Activated naive CD4-positive, alpha-beta T cell treated with anti-CD3 and anti-CD28 coated beads for 36 hours (primary cell): ENCODE measurements around the gene GLDN. TPM values are rescaled to one million over a fixed set of nuclear protein-coding genes. Genes with fewer than 3 reads are reported as not detected.

Experiments used
- CTCF ChIA-PET: fragments of 350-600 bp; sonication (Branson Sonifier 250); formaldehyde crosslinking; loops from one replicate; lab custom pipeline; 2021; ENCODE audit warnings: antibody characterized with exemption; lab: Charles Lee
- DNase-seq: peaks from one replicate; pipeline ENCODE4 v3.0.0-alpha.2; 2020
- H3K27ac Mint-ChIP-seq: one replicate; pipeline ENCODE4 v1.8.0; 2021; ENCODE audit warnings: mild to moderate bottlenecking, mixed read lengths
- H3K27me3 Mint-ChIP-seq: one replicate; pipeline ENCODE4 v1.8.0; 2021; ENCODE audit warnings: low read depth, mixed read lengths
- H3K36me3 Mint-ChIP-seq: one replicate; pipeline ENCODE4 v1.8.0; 2021; ENCODE audit warnings: low read depth, mixed read lengths
- H3K4me1 Mint-ChIP-seq: one replicate; pipeline ENCODE4 v1.8.0; 2021; ENCODE audit warnings: low read depth, mixed read lengths
- H3K4me3 Mint-ChIP-seq: one replicate; pipeline ENCODE4 v1.8.0; 2021; ENCODE audit warnings: mild to moderate bottlenecking, moderate library complexity, mixed read lengths
- H3K9me3 Mint-ChIP-seq: one replicate; pipeline ENCODE4 v1.8.0; 2021; ENCODE audit warnings: mixed read lengths
- intact Hi-C: fragments of 100-400 bp; cut with micrococcal nuclease; formaldehyde crosslinking; loops from one replicate; pipeline ENCODE4 v1.15.1; 2023
- total RNA-seq, 2 experiments: library from RNA; stranded (reverse); gene quantifications; one replicate each; pipeline ENCODE4 v1.2.3, GENCODE V29; 2021

The GLDN gene
- total RNA-seq, 2 experiments from 2014 or later: not detected

DNA sequence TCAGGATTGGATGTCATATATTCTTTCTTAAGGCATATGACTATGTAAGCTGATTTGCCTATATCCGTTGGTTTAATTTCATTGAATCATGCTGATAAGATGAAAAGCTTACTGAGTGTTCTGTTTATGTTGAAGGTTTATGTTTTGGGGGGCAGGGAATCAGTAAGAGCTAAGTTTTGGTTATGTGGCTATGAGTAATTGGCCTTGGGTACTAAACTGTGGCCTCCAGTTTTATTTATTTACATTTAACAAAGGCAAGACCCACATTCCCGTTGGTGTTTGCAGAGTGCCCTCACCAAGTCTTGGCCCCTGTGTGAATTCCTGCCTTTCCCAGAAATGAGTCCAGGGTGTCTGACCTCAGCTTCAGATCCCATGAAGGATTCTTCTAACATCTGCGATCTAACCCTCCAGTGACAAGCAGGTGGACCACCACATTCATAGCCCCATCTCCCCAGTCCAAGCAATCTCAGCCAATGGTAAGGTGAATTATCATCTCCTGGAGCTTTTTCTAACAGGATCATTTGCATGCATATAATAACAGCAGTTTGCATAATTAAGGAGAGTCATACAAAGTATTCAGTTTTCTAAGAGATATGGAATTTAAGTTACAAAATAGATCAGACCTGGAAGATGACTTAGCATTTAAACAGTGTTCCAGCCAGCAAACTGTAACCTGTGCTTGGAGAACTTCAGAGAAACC lies 27.4 kb downstream of the GLDN start:
- CTCF ChIA-PET: interaction anchor here (0.6 to 1.7 kb wide), 3 partner anchors 46 to 407 kb away, joined by 3 to 7 read pairs (median 4); no protein-coding TSS in a partner anchor
- no peaks in the 10 kb centered on the region for H3K36me3 Mint-ChIP-seq
- no peaks in the 10 kb centered on the region for H3K9me3 Mint-ChIP-seq
- intact Hi-C loops: no loop called here
- no peak overlapping the region for H3K4me3 Mint-ChIP-seq
- no peaks in the 10 kb centered on the region for H3K4me1 Mint-ChIP-seq
- H3K27me3 Mint-ChIP-seq: peaks cover 3% of the 10 kb centered on the region
- H3K27ac Mint-ChIP-seq: no peak overlapping the region
- DNase-seq: no peak

DNA sequence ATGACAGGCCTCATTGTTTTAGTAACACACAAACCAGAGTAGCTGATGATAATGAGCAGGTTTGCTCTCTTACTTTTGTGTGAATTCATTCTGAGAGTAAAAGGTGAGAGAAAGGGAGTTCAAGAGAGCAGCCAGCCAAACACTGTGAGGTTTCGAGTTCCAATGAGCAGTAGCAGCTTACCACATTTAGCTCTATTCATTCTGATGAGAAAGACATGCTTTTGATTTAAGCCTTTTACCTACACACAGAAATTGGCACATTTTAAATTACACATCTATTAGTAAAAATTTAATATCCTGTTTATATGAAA lies 28.0 kb downstream of the GLDN start:
- intact Hi-C loops: no loop called here
- Mint-ChIP-seq H3K36me3 (no peaks in the 10 kb centered on the region), H3K9me3 (no peaks in the 10 kb centered on the region), H3K27me3 (peaks cover 3% of the 10 kb centered on the region), H3K4me1 (no peaks in the 10 kb centered on the region), H3K27ac (no peak overlapping the region), H3K4me3 (no peak overlapping the region)
- CTCF ChIA-PET: interaction anchor here (0.7 to 1.7 kb wide), 2 partner anchors 206 to 407 kb away, joined by 3 to 7 read pairs; no protein-coding TSS in a partner anchor
- DNase-seq: no peak

DNA sequence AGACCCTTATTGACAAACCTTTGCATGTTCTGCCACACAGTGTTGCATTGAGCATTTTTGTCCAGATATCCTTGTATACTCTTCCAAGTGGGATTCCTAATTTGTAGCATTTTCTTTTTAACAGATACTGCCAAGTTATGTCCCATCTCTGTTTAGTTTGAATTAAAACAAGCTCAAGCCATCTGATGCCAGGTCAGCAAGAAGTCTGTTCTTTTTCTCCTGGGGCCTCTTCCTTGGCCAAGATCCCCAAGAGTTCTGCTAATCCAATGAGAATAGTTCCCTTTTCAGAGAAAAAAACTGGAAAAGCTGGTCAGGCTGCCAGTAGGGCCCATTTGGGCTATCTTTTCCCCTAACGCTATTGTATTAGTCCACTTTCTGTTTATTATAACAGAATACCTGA lies 29.8 kb downstream of the GLDN start:
- DNase-seq: no peak
- CTCF ChIA-PET: interaction anchor here (1.4 kb wide), 1 partner anchor 11 kb away, joined by 3 read pairs; no protein-coding TSS in a partner anchor
- Mint-ChIP-seq H3K27me3 (peaks cover under 1% of the 10 kb centered on the region), H3K27ac (no peak overlapping the region), H3K9me3 (no peaks in the 10 kb centered on the region), H3K36me3 (no peaks in the 10 kb centered on the region), H3K4me1 (no peaks in the 10 kb centered on the region), H3K4me3 (no peak overlapping the region)
- intact Hi-C loops: no loop called here

DNA sequence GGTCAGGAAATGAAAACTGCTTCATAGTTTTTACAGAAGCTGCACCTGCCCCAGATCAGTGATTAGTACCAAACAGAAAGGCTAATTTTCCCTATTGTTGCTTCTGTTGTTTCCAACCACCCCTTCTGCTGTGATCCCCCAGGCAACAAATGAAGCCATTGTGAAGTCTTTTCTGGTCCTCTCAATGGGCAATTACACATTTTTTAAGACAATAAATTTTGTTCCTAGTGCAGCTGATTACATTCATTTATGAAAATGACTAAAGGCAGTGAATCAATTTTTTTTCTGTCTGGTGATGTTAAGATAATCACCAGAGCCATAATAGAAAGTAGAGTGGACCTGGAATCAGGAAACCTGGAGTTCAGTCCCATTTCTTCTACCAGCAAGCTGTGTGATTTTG lies 32.7 kb downstream of the GLDN start:
- Mint-ChIP-seq H3K27ac (no peak overlapping the region), H3K9me3 (no peaks in the 10 kb centered on the region), H3K4me1 (no peaks in the 10 kb centered on the region), H3K27me3 (no peaks in the 10 kb centered on the region), H3K36me3 (no peaks in the 10 kb centered on the region), H3K4me3 (no peak overlapping the region)
- DNase-seq: no peak
- intact Hi-C loops: no loop called here
- CTCF ChIA-PET: no interaction called here

DNA sequence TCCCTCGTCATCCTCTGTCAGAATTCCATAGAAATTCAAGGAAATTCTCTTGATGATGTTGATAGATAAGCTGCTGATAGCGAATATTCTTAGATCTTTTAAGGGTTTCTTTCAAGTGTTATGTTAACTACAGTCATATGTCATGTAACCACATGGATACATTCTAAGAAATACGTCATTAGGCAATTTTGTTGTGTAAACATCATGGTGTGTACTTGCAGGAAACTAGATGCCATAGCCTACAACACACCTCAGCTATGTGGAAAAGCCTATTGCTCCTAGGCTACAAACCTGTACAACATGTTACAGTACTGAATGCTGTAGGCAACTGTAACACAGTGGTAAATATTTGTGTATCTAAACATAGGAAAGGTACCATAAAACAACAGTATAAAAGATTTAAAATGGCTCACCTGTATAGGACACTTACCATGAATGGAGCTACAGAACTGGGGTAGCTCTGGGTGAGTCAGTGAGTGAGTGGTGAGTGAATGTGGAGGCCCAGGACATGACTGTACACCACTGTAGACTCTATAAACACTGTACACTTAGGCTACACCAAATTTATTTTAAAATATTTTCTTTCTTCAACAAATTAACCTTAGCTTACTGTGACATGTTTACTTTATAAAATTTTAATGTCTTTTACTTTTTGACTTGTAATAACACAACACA lies 34.6 kb downstream of the GLDN start:
- Mint-ChIP-seq H3K27me3 (no peaks in the 10 kb centered on the region), H3K4me1 (no peaks in the 10 kb centered on the region), H3K9me3 (no peaks in the 10 kb centered on the region), H3K27ac (no peak overlapping the region), H3K4me3 (no peak overlapping the region), H3K36me3 (no peaks in the 10 kb centered on the region)
- CTCF ChIA-PET: interaction anchor here (1.7 kb wide), 1 partner anchor 213 kb away, joined by 5 read pairs; no protein-coding TSS in a partner anchor
- intact Hi-C loops: no loop called here
- no peak for DNase-seq

DNA sequence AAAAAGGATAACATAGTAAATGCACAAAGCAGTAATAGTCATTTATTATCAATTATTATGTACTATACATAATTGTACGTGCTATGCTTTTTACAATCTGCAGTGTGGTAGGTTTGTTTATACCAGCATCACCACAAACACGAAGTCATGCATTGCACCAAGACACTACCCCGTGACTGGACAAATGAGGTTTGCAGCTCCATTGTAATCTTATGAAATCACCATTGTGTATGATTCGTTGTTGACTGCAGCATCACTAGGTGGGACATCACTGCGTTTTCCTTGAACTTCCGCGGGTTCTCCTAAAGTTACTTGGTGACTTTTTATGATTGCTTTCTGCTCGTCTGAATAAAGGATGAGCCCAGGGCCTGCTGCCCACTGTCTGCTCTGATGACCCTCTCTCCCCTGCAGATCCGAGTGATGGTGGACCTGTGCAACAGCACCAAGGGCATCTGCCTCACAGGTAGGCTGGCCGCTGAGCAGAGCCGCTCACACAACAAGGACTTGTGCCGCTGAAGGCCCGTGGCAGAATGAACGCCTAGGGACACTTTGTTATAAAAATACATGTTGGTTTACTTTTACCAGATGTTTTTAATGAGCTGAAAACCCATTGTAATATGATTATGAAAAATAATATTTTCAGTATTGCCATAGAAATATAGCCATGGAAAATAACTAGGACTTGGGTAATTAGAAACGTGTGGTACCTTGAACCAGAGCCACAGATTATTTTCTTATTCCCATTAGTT lies 35.8 kb downstream of the GLDN start:
- H3K36me3 Mint-ChIP-seq: no peaks in the 10 kb centered on the region
- no peak overlapping the region for H3K4me3 Mint-ChIP-seq
- intact Hi-C loops: no loop called here
- H3K27me3 Mint-ChIP-seq: peaks cover 8% of the 10 kb centered on the region
- CTCF ChIA-PET: interaction anchor here (1.7 kb wide), 1 partner anchor 214 kb away, joined by 5 read pairs; no protein-coding TSS in a partner anchor
- no peaks in the 10 kb centered on the region for H3K4me1 Mint-ChIP-seq
- no peaks in the 10 kb centered on the region for H3K9me3 Mint-ChIP-seq
- H3K27ac Mint-ChIP-seq: no peak overlapping the region
- no peak for DNase-seq

DNA sequence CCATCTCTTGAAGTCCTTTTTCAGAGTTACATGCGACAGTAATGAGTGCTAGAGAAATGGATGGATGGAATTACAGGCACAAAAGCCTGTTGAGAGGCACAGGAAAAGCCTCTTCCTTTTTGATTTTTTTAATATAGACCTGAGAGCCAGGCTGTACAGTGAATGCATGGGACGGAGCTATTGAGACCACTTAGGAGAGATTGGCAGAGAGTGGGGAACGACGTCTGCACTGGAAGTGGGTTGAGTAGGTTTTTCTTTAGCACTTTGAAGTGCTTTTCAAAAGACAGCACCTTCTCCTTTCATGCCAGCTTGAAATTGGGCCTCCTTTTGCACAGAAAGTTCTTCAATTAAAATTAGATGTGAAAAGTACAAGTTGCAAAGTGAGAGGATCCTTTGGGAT lies 37.0 kb downstream of the GLDN start:
- Mint-ChIP-seq H3K4me1 (no peaks in the 10 kb centered on the region), H3K36me3 (no peaks in the 10 kb centered on the region), H3K4me3 (no peak overlapping the region), H3K27ac (no peak overlapping the region), H3K9me3 (no peaks in the 10 kb centered on the region), H3K27me3 (peaks cover 15% of the 10 kb centered on the region)
- CTCF ChIA-PET: interaction anchor here (0.9 to 1.2 kb wide), 2 partner anchors 24 to 97 kb away, joined by 3 to 4 read pairs; no protein-coding TSS in a partner anchor
- no peak for DNase-seq
- intact Hi-C loops: no loop called here

DNA sequence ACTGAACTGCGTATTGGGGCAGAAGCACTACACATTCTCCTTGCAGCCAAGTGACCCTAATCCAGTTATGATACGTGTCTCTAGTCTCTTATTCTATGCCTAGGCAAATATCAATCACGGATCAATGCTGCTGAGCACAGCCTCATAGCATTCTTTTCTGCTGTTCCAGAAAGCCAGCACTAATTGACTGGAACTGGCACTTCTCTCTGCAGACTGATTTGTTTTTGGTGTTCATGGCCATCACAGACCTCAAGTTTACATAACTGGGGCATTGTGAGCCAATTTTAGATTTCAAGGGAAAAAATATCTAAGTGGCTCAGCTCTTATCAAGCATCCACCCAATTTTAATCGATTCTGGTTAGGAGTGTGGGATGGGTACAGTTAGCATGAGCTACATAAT lies 37.9 kb downstream of the GLDN start:
- Mint-ChIP-seq H3K9me3 (no peaks in the 10 kb centered on the region), H3K4me3 (no peak overlapping the region), H3K4me1 (no peaks in the 10 kb centered on the region), H3K27ac (no peak overlapping the region), H3K27me3 (peaks cover 17% of the 10 kb centered on the region), H3K36me3 (no peaks in the 10 kb centered on the region)
- DNase-seq: no peak
- intact Hi-C loops: no loop called here
- CTCF ChIA-PET: interaction anchor here (0.9 kb wide), 1 partner anchor 23 kb away, joined by 3 read pairs; no protein-coding TSS in a partner anchor

DNA sequence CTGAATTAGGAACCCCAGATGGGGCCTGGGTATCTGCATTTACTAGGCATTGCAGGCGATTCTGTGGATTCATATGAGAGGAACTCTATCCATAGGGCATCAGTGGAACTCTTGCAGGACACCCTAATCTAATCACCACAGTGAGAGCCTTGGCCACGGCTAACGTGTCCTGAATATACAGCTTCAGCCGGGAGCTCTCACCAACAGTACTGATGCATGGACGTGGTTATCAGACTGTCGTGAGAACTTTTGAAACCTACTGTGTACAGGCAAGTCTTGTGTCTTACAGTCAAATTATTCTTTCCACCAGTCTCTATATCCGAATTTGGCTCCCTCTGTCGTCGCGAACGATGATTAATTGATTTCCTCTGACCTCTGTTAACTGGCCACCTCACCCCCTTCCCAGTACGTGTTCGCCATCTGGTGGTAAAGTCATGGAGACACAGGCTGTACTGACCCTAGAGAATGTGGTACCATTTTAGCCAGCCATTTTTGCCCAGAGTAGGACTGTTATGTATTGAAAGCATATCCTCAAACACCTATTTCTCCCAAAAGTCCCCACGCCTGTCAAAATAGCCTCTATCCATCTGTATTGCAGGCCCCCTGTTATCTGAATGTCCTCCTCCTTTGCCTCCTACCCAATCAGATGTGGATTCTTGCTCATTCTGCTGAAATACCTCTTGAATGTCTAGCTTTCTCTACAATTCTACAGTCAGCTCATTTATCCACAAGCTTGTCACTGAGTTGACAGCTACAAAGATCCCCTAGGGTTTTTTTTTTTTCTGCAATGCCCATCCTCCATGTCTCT lies 39.7 kb downstream of the GLDN start:
- DNase-seq: peak; percentile 58
- Mint-ChIP-seq H3K27ac (no peak overlapping the region), H3K4me1 (no peaks in the 10 kb centered on the region), H3K36me3 (no peaks in the 10 kb centered on the region), H3K9me3 (no peaks in the 10 kb centered on the region), H3K27me3 (peaks cover 18% of the 10 kb centered on the region), H3K4me3 (no peak overlapping the region)
- CTCF ChIA-PET: interaction anchor here (1.4 to 3.4 kb wide), 5 partner anchors 9 to 218 kb away, joined by 3 to 24 read pairs (median 4); no protein-coding TSS in a partner anchor
- intact Hi-C loops: loop anchor here (1.0 kb wide), 2 partner anchors 100 to 218 kb away; no protein-coding TSS in a partner anchor

DNA sequence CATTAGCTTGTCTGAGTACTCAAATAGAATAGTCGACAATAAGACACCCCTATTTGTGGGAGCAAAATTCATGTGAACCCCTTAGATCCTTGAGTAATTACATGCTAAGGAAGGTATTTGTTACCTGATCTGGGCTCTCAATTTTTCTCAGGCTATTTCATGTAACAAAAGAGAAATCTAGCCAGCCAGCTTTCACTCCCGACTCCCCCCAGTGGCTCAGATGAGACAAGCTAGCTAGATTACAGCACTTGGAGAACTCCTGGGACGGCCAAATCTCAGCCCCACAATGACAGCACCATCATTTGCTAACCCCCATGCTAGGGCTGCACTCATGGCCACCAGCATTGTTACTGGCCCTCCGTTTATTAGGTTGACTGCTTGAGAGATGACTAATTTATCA lies 41.3 kb downstream of the GLDN start:
- H3K9me3 Mint-ChIP-seq: no peaks in the 10 kb centered on the region
- H3K36me3 Mint-ChIP-seq: no peaks in the 10 kb centered on the region
- no peak overlapping the region for H3K27ac Mint-ChIP-seq
- CTCF ChIA-PET: interaction anchor here (1.5 to 3.4 kb wide), 2 partner anchors 11 to 220 kb away, joined by 3 to 24 read pairs; no protein-coding TSS in a partner anchor
- peak; percentile 7 for DNase-seq
- intact Hi-C loops: no loop called here
- no peak overlapping the region for H3K4me3 Mint-ChIP-seq
- peaks cover 18% of the 10 kb centered on the region for H3K27me3 Mint-ChIP-seq
- H3K4me1 Mint-ChIP-seq: no peaks in the 10 kb centered on the region

DNA sequence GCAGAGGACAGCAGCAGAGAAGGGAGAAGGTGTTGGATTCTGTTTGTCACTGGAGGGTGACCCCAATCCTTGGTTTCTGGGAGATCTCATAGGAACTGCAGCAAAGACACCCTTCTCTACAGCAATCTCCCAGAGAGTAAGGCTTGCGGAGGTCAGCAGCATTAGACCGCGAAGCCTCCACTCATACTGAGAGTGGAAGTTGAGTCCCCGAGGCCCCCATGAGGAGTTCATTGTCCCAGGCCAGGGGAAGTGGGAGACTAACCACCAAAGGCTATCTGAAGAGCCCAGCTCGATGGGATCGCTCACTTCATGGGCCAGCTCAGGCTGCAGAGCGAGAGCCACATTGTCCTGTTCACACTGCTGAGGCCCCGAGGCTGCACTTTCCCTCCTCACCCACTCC lies 44.6 kb downstream of the GLDN start:
- H3K9me3 Mint-ChIP-seq: no peaks in the 10 kb centered on the region
- H3K4me3 Mint-ChIP-seq: no peak overlapping the region
- intact Hi-C loops: no loop called here
- DNase-seq: no peak
- H3K36me3 Mint-ChIP-seq: no peaks in the 10 kb centered on the region
- H3K27me3 Mint-ChIP-seq: peaks cover 18% of the 10 kb centered on the region
- no peak overlapping the region for H3K27ac Mint-ChIP-seq
- CTCF ChIA-PET: no interaction called here
- H3K4me1 Mint-ChIP-seq: peaks cover 5% of the 10 kb centered on the region
